ENCODE measurements around the gene MMS19.

MMS19 gene

GRCh38 chr10:97510686-97511085 is 12.5 kb upstream of the MMS19 start:
- TF ChIP-seq SIN3A (IDR thresholded peaks at IDR 0.05; ENCODE audit: borderline replicate concordance, insufficient read depth, low read length) (no peak), TAF1 (IDR thresholded peaks at IDR 0.05; ENCODE audit: borderline replicate concordance, insufficient read depth, low read length) (no peak), FOXP2 (optimal IDR thresholded peaks at IDR 0.05; ENCODE audit: borderline replicate concordance, extremely low read depth, extremely low read length, insufficient read depth) (no peak), REST (IDR thresholded peaks at IDR 0.05; ENCODE audit: insufficient read depth in 1 of 2, low read depth in 2 of 2, low read length in 2 of 2) (no peak), POLR2AphosphoS5 (IDR thresholded peaks at IDR 0.05; ENCODE audit: low read depth, low read length) (no peak)

- no peak for TF ChIP-seq FOXP2 (optimal IDR thresholded peaks at IDR 0.05; ENCODE audit: borderline replicate concordance, extremely low read depth, extremely low read length, insufficient read depth)
- TF ChIP-seq SIN3A (IDR thresholded peaks at IDR 0.05; ENCODE audit: borderline replicate concordance, insufficient read depth, low read length), result no peak
- no peak for TF ChIP-seq POLR2AphosphoS5 (IDR thresholded peaks at IDR 0.05; ENCODE audit: low read depth, low read length)
These were observed 11.0 kb upstream of the MMS19 start for GRCh38 chr10:97509120-97509680.

- TF ChIP-seq POLR2AphosphoS5 (IDR thresholded peaks at IDR 0.05; ENCODE audit: low read depth, low read length) (no peak), SIN3A (IDR thresholded peaks at IDR 0.05; ENCODE audit: borderline replicate concordance, insufficient read depth, low read length) (no peak), FOXP2 (optimal IDR thresholded peaks at IDR 0.05; ENCODE audit: borderline replicate concordance, extremely low read depth, extremely low read length, insufficient read depth) (no peak), REST (IDR thresholded peaks at IDR 0.05; ENCODE audit: insufficient read depth in 1 of 2, low read depth in 2 of 2, low read length in 2 of 2) (no peak), TAF1 (IDR thresholded peaks at IDR 0.05; ENCODE audit: borderline replicate concordance, insufficient read depth, low read length) (no peak)
These were observed 10.1 kb upstream of the MMS19 start for GRCh38 chr10:97508342-97508741.

GRCh38 chr10:97506199-97506991 is 8.2 kb upstream of the MMS19 start:
- TF ChIP-seq REST (IDR thresholded peaks at IDR 0.05; ENCODE audit: insufficient read depth in 1 of 2, low read depth in 2 of 2, low read length in 2 of 2) (no peak), TAF1 (IDR thresholded peaks at IDR 0.05; ENCODE audit: borderline replicate concordance, insufficient read depth, low read length) (no peak), FOXP2 (optimal IDR thresholded peaks at IDR 0.05; ENCODE audit: borderline replicate concordance, extremely low read depth, extremely low read length, insufficient read depth) (no peak), POLR2AphosphoS5 (IDR thresholded peaks at IDR 0.05; ENCODE audit: low read depth, low read length) (no peak), SIN3A (IDR thresholded peaks at IDR 0.05; ENCODE audit: borderline replicate concordance, insufficient read depth, low read length) (no peak)

GRCh38 chr10:97505152-97505551 is 6.9 kb upstream of the MMS19 start:
- no peak for TF ChIP-seq REST (IDR thresholded peaks at IDR 0.05; ENCODE audit: insufficient read depth in 1 of 2, low read depth in 2 of 2, low read length in 2 of 2)
- TF ChIP-seq SIN3A (IDR thresholded peaks at IDR 0.05; ENCODE audit: borderline replicate concordance, insufficient read depth, low read length), result no peak
- TF ChIP-seq POLR2AphosphoS5 (IDR thresholded peaks at IDR 0.05; ENCODE audit: low read depth, low read length), result no peak
- no peak for TF ChIP-seq FOXP2 (optimal IDR thresholded peaks at IDR 0.05; ENCODE audit: borderline replicate concordance, extremely low read depth, extremely low read length, insufficient read depth)
- no peak for TF ChIP-seq TAF1 (IDR thresholded peaks at IDR 0.05; ENCODE audit: borderline replicate concordance, insufficient read depth, low read length)

All from PFSK-1 (cell line).